Esophagus muscularis mucosa (tissue), 4 donors: ENCODE data around the gene GNB1. TPM values are rescaled to one million over a fixed set of nuclear protein-coding genes. Genes with fewer than 3 reads are reported as not detected.

Experiments used
- DNase-seq: peaks from one replicate; pipeline ENCODE4 v3.0.0-alpha.2; 2017; ENCODE audit errors: extremely low spot score
- H3K27ac ChIP-seq, 4 donors: fragments of 200-600 bp; sonication (generic); replicated peaks in 1 of 4; 1 replicate in 3 of 4; 2 replicates in 1 of 4; pipeline ENCODE4 v1.5.1; 2016 to 2019; ENCODE audit warnings: mild to moderate bottlenecking in 1 of 4
- H3K27me3 ChIP-seq, 4 donors: fragments of 200-600 bp; sonication (generic); one replicate each; pipeline versions ENCODE4 v1.5.1 to v1.6.0; 2016 to 2019
- H3K36me3 ChIP-seq, 4 donors: fragments of 200-600 bp; sonication (generic); one replicate each; pipeline ENCODE4 v1.5.1; 2016 to 2019
- H3K4me1 ChIP-seq, 4 donors: fragments of 200-600 bp; sonication (generic); one replicate each; pipeline ENCODE4 v1.5.1; 2016 to 2019
- H3K4me3 ChIP-seq, 4 donors: fragments of 200-600 bp; sonication (generic); 1 replicate in 2 of 4; 2 replicates in 2 of 4; pipeline ENCODE4 v1.5.1; 2016 to 2019; ENCODE audit warnings: mild to moderate bottlenecking in 4 of 4, moderate library complexity in 1 of 4
- H3K9me3 ChIP-seq, 4 donors: fragments of 200-600 bp; sonication (generic); 1 replicate in 3 of 4; 2 replicates in 1 of 4; pipeline ENCODE4 v1.5.1; 2016 to 2019
- CTCF ChIP-seq, 3 experiments: fragments of 200-600 bp in 2 of 3; fragments of 450-650 bp in 1 of 3; sonication (generic) in 2 of 3; IDR thresholded peaks; one replicate each; pipeline ENCODE4 v1.5.1; 2017 to 2019; ENCODE audit warnings: antibody characterized with exemption in 3 of 3, mild to moderate bottlenecking in 2 of 3, moderate library complexity in 1 of 3
- EP300 ChIP-seq: sonication (generic); formaldehyde crosslinking; IDR thresholded peaks from one replicate; pipeline ENCODE4 v1.6.1; 2017; ENCODE audit warnings: antibody characterized with exemption
- POLR2A ChIP-seq: fragments of 450-650 bp; IDR thresholded peaks from one replicate; pipeline ENCODE4 v1.6.1; 2017; ENCODE audit warnings: antibody characterized with exemption, moderate library complexity, mild to moderate bottlenecking, low read depth
- POLR2AphosphoS5 ChIP-seq, 2 donors: sonication (generic); formaldehyde crosslinking; IDR thresholded peaks; one replicate each; pipeline ENCODE4 v1.6.1; 2017; ENCODE audit warnings: antibody characterized with exemption in 2 of 2
- WGBS: methylation state at CpG from one replicate; pipeline ENCODE4 v1.1.5; 2018; 5-methylcytosine and 5-hydroxymethylcytosine counted together
- intact Hi-C: fragments of 100-400 bp; cut with DNase I; formaldehyde crosslinking; loops from one replicate; pipeline ENCODE4 v1.15.1; 2023
- total RNA-seq, 4 donors: library from RNA; depleted of rRNA; stranded (reverse); fragments of >200 nt; gene quantifications; one replicate each; pipeline versions ENCODE4 v1.1.0 to v1.2.1, GENCODE V29; 2016

The GNB1 gene
- total RNA-seq, 4 donors from 2014 or later, result 124 to 166 (median 161) TPM

DNA sequence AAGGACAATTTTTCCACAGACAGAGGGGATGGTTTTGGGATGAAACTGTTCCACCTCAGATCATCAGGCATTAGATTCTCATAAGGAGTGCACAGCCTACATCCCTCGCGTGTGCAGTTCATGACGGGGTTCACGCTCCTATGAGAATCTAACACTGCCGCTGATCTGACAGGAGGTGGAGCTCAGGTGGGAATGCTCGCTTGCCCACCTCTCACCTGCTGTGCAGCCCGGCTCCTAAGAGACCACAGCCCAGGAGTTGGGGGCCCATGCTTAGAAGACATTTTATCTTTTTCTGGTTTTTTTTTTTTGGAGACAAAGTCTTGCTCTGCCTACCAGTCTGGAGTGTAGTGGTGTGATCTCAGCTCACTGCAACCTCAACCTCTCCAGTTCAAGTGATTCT is 16.0 kb downstream of the GNB1 start:
- peaks cover 75 to 97% (median 93%) of the 10 kb centered on the region in 4 donors for H3K4me1 ChIP-seq
- TF ChIP-seq EP300 (no peak), CTCF (IDR thresholded peaks at IDR 0.05) (no peak), POLR2A (no peak), POLR2AphosphoS5 (IDR thresholded peaks at IDR 0.05) (no peak)
- intact Hi-C loops, result no loop called here
- no peak overlapping the region for H3K27ac ChIP-seq
- no peaks in the 10 kb centered on the region for H3K9me3 ChIP-seq
- DNase-seq, result no peak
- WGBS, result 96% methylated on average over 7 of the region's 7 CpGs
- H3K4me3 ChIP-seq, result no peak overlapping the region
- H3K27me3 ChIP-seq, result no peaks in the 10 kb centered on the region
- H3K36me3 ChIP-seq, result peaks cover 0 to 33% (median 14%) of the 10 kb centered on the region in 4 donors

DNA sequence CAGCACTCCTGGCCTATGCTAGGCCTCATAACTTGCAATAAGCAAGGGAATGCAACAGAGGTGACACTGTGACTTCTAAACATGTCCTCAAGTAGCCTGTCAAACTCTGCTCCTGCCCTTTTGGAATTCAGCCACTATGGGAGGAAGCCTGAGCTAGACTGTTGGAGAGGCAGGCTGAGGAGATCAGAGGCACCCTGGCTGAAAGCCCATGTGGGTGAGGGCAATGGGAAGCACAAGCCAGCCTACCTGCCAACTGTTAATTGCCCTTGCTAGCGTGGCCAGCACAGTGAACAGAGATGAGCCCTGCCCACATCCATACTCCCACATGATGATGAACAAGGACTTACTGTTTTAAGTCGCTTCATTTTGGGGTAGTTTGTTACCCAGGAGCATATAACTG is 17.7 kb downstream of the GNB1 start:
- Histone ChIP-seq H3K4me3 (no peak overlapping the region), H3K4me1 (peaks cover 73 to 94% (median 91%) of the 10 kb centered on the region in 4 donors), H3K9me3 (no peaks in the 10 kb centered on the region), H3K36me3 (peaks cover 0 to 25% (median 11%) of the 10 kb centered on the region in 4 donors), H3K27me3 (no peaks in the 10 kb centered on the region), H3K27ac (no peak overlapping the region)
- no peak for DNase-seq
- intact Hi-C loops, result no loop called here
- TF ChIP-seq POLR2A, result no peak
- 65% methylated on average over 2 of the region's 2 CpGs for WGBS

DNA sequence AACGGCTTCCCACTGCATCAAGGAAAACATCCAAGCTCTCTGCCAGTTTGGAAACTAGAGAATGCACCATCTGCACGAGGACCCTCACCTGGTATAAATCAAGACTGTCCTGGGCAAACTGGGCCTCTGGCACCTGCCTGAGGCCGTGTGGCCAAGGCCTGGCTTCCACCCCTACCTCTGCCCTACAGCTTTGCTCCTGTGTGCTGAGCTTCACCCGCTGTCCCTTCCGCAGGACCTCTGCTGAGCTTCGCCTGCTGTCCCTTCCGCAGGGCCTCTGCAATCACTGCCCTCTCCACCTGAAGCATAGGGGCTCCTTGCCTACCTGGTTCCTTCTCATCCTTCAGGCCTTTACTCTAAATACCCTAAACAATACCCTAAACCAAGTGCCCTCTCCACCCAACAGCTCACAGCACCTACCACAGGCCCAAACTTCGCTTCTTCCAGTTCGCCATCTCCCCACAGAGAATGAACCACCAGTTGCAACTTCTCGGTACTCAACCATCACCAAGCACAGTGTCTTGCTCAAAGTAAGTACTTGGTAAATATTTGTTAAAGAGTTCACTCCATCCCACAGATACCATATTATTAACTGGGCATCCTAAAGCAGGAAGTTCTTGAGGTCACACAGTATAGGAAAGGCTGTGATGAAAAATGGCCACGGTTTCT is 18.4 kb downstream of the GNB1 start:
- Histone ChIP-seq H3K27ac (no peak overlapping the region), H3K27me3 (no peaks in the 10 kb centered on the region), H3K4me3 (no peak overlapping the region), H3K9me3 (no peaks in the 10 kb centered on the region), H3K4me1 (peaks cover 73 to 94% (median 89%) of the 10 kb centered on the region in 4 donors), H3K36me3 (peaks cover 0 to 25% (median 11%) of the 10 kb centered on the region in 4 donors)
- TF ChIP-seq POLR2AphosphoS5 (IDR thresholded peaks at IDR 0.05) (no peak), POLR2A (no peak), EP300 (no peak)
- DNase-seq, result no peak
- intact Hi-C loops, result no loop called here
- WGBS, result 88% methylated on average over 11 of the region's 11 CpGs

DNA sequence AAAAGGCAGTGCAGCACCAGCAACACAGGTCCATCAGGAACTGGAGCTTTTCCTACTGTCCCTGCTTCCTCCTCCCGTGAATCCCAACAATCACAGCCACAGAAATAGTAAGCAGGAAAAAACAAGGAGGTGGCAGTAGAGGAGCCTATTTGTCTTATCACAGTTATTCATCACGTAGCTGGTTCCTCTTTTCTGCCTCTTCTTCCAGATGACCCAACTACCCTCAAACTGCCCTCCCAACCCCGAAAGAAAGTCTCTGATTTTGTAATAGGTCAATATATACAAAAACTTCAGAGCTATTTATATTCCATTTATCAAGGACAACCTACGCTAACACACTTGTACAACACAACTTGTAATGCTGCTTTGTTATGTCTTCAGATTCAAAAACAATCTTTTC is 21.4 kb downstream of the GNB1 start:
- Histone ChIP-seq H3K4me3 (no peak overlapping the region), H3K27ac (no peak overlapping the region), H3K4me1 (peaks cover 69 to 94% (median 79%) of the 10 kb centered on the region in 4 donors), H3K9me3 (no peaks in the 10 kb centered on the region), H3K27me3 (no peaks in the 10 kb centered on the region), H3K36me3 (peaks cover 0 to 8% (median 2%) of the 10 kb centered on the region in 4 donors)
- DNase-seq, result no peak
- no peak for TF ChIP-seq EP300
- TF ChIP-seq POLR2A, result no peak
- no peak for TF ChIP-seq POLR2AphosphoS5 (IDR thresholded peaks at IDR 0.05)
- no peak for TF ChIP-seq CTCF (IDR thresholded peaks at IDR 0.05)
- intact Hi-C loops, result no loop called here
- 57% methylated on average over 4 of the region's 4 CpGs for WGBS

GRCh38 chr1:1867164-1867563 is 23.7 kb downstream of the GNB1 start:
- intact Hi-C loops, result no loop called here
- Histone ChIP-seq H3K27me3 (no peaks in the 10 kb centered on the region), H3K27ac (no peak overlapping the region), H3K9me3 (no peaks in the 10 kb centered on the region), H3K36me3 (no peaks in the 10 kb centered on the region), H3K4me1 (peaks cover 64 to 95% (median 79%) of the 10 kb centered on the region in 4 donors), H3K4me3 (no peak overlapping the region)
- WGBS, result 87% methylated on average over 3 of the region's 3 CpGs
- no peak for DNase-seq
- no peak for TF ChIP-seq EP300
- TF ChIP-seq POLR2AphosphoS5 (IDR thresholded peaks at IDR 0.05), result no peak
- TF ChIP-seq POLR2A, result no peak
- no peak for TF ChIP-seq CTCF (IDR thresholded peaks at IDR 0.05)
